Activated CD4-positive, alpha-beta T cell treated with anti-CD3 and anti-CD28 coated beads, Interleukin-2, amount 50 U/mL, for 1 hour (primary cell): Measurements from ENCODE around the gene MGME1.

Source experiments
- DNase-seq: peaks from one replicate; pipeline ENCODE4 v3.0.0-alpha.2; 2020

MGME1 gene

DNA sequence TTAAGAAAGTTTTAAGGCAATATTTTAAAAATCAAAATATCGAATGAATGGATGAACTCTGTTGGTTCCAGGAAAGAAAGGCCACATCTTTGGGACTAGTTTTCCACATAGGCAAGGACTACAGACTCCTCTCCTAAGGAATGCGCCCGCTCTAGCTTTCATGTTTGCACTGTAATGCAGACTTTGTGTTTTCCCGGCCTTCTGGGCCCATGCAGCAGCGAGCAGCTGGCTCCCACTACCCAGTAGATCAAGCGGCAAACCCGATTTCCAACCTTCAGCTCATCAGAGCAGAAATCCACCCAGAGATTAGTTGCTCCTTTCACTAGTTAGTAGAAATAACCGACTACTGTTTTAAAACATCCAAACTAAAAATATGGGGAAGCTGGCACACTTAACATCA is 61.2 kb downstream of the MGME1 start:
- no peak for DNase-seq

- DNase-seq = no peak
Observed at GRCh38 chr20:18031050-18031449, 62.2 kb downstream of the MGME1 start.

GRCh38 chr20:18031888-18032509 is 63.2 kb downstream of the MGME1 start:
- DNase-seq = no peak

- DNase-seq = no peak
Observed at GRCh38 chr20:18032977-18033892, 64.4 kb downstream of the MGME1 start.

DNA sequence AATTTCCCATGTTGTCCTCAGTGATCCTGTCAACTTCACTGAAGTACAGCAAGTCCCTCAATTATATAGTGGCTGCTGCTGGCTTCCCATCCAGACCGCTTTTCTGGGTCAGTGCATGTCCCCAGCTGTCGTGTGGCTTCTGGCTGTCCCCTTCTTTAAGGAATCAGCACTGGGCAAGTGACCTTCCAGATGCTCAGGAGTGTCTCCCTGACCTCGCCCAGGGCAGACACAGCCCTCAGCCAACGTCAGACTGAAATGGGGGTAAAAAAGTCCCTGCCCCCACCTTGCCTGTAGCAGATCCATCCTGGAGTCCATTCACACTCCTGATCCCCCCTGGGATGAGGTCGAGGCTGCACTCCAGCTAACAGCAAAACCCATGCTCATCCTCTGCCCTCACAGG is 65.2 kb downstream of the MGME1 start:
- DNase-seq = no peak

GRCh38 chr20:18039063-18039462 is 70.2 kb downstream of the MGME1 start:
- no peak for DNase-seq
